Gastrocnemius medialis (tissue), 4 donors: ENCODE results near the gene YAP1.

ENCODE experiments used
- CTCF ChIP-seq, 5 experiments: fragments of 450-650 bp in 3 of 5; fragments of 200-600 bp in 2 of 5; sonication (generic) in 2 of 5; IDR thresholded peaks in 4 of 5; conservative IDR thresholded peaks in 1 of 5; 1 replicate in 4 of 5; 2 replicates in 1 of 5; pipeline ENCODE4 v1.5.1; 2016 to 2019; ENCODE audit warnings: antibody characterized with exemption in 5 of 5, mild to moderate bottlenecking in 3 of 5, moderate library complexity in 3 of 5
- POLR2A ChIP-seq, 2 donors: fragments of 450-650 bp; IDR thresholded peaks; one replicate each; pipeline ENCODE4 v1.6.1; 2017; ENCODE audit warnings: antibody characterized with exemption in 2 of 2, mild to moderate bottlenecking in 2 of 2, moderate library complexity in 2 of 2

- no peak for TF ChIP-seq POLR2A (IDR thresholded peaks at IDR 0.05)
- no peak for TF ChIP-seq CTCF (IDR thresholded peaks at IDR 0.05 in 4 of 5, conservative IDR thresholded peaks at IDR 0.05 in 1 of 5)
These were observed 76.4 kb downstream of the YAP1 start for GRCh38 chr11:102186551-102187191.
